HepG2 (cell line): ENCODE results near the gene CX3CR1. TPM values are rescaled to one million over a fixed set of nuclear protein-coding genes. Genes with fewer than 3 reads are reported as not detected.

Experiments used
- AKAP8 ChIP-seq: sonication (generic); formaldehyde crosslinking; IDR thresholded peaks from 2 replicates; pipeline ENCODE4 v1.5.1; 2020; ENCODE audit warnings: mild to moderate bottlenecking, missing genetic modification reagents
- CERS6 ChIP-seq: sonication (generic); formaldehyde crosslinking; IDR thresholded peaks from 2 replicates; pipeline ENCODE4 v1.5.0; 2020; ENCODE audit warnings: missing genetic modification reagents
- MAX ChIP-seq: IDR thresholded peaks from 2 replicates; pipeline ENCODE4 v1.6.1; 2012; ENCODE audit warnings: inconsistent platforms
- MYPOP ChIP-seq: sonication (generic); formaldehyde crosslinking; IDR thresholded peaks from 2 replicates; pipeline ENCODE4 v1.8.1; 2023; ENCODE audit warnings: mild to moderate bottlenecking, moderate library complexity, missing genetic modification reagents
- PRDM10 ChIP-seq: sonication (generic); formaldehyde crosslinking; IDR thresholded peaks from 2 replicates; pipeline ENCODE4 v1.4.0; 2020; ENCODE audit warnings: low read depth, missing genetic modification reagents
- RNF2 ChIP-seq: fragments of 450-650 bp; conservative IDR thresholded peaks from 2 replicates; pipeline ENCODE4 v1.6.1; 2016; ENCODE audit warnings: low read depth
- SIX1 ChIP-seq: sonication (generic); formaldehyde crosslinking; IDR thresholded peaks from 2 replicates; pipeline ENCODE4 v1.4.0; 2020; ENCODE audit warnings: missing genetic modification reagents, borderline replicate concordance
- SOX13 ChIP-seq, 3 experiments: fragments of 450-650 bp in 1 of 3; sonication (generic) in 1 of 3; formaldehyde crosslinking in 1 of 3; IDR thresholded peaks in 2 of 3; conservative IDR thresholded peaks in 1 of 3; 2 replicates each; pipeline versions ENCODE4 v1.5.0 to v1.6.1; 2016 to 2020; ENCODE audit warnings: antibody characterized with exemption in 1 of 3, mild to moderate bottlenecking in 1 of 3, missing compliant biosample characterization in 1 of 3, missing genetic modification reagents in 1 of 3, moderate library complexity in 1 of 3
- ZBED4 ChIP-seq: sonication (generic); formaldehyde crosslinking; IDR thresholded peaks from 2 replicates; pipeline ENCODE4 v1.4.0; 2020; ENCODE audit warnings: missing genetic modification reagents, borderline replicate concordance
- ZBTB46 ChIP-seq: sonication (generic); formaldehyde crosslinking; IDR thresholded peaks from 2 replicates; pipeline ENCODE4 v1.4.0; 2020; ENCODE audit warnings: mild to moderate bottlenecking, missing genetic modification reagents, borderline replicate concordance
- ZNF251 ChIP-seq: sonication (generic); formaldehyde crosslinking; IDR thresholded peaks from 2 replicates; pipeline ENCODE4 v1.9.0; 2021; ENCODE audit warnings: mild to moderate bottlenecking, missing genetic modification reagents
- ZNF256 ChIP-seq: sonication (generic); formaldehyde crosslinking; conservative IDR thresholded peaks from 2 replicates; pipeline ENCODE4 v1.4.0; 2020; ENCODE audit warnings: missing genetic modification reagents
- ZNF607 ChIP-seq: sonication (generic); formaldehyde crosslinking; IDR thresholded peaks from 2 replicates; pipeline ENCODE4 v1.5.1; 2020; ENCODE audit warnings: missing genetic modification reagents, mild to moderate bottlenecking, borderline replicate concordance
- ZNF644 ChIP-seq: IDR thresholded peaks from 2 replicates; pipeline ENCODE4 v1.6.1; 2016; ENCODE audit warnings: low read depth
- ZNF737 ChIP-seq: sonication (generic); formaldehyde crosslinking; IDR thresholded peaks from 2 replicates; pipeline ENCODE4 v1.5.0; 2020; ENCODE audit warnings: missing genetic modification reagents, mild to moderate bottlenecking, borderline replicate concordance
- ZNF780A ChIP-seq: sonication (generic); formaldehyde crosslinking; IDR thresholded peaks from 2 replicates; pipeline ENCODE4 v1.8.0; 2022; ENCODE audit warnings: mild to moderate bottlenecking, missing genetic modification reagents, moderate library complexity
- polyA plus RNA-seq, 8 experiments: library from polyadenylated mRNA; depleted of rRNA in 3 of 8; stranded (reverse) in 7 of 8; unstranded in 1 of 8; fragments of >200 nt; fragmentation: Illumina TruSeq in 4 of 8; extraction: Trizol in 4 of 8; gene quantifications; 2 replicates each; pipeline versions ENCODE4 v1.2.1 to v1.2.3, GENCODE V29; 2011 to 2016; ENCODE audit warnings: low read depth in 4 of 8, missing spikeins in 1 of 8, mixed read lengths in 1 of 8; ENCODE audit not compliant: insufficient read depth in 1 of 8
- total RNA-seq, 5 experiments: library from RNA; depleted of rRNA; stranded (reverse); fragments of >200 nt; fragmentation: Illumina TruSeq; extraction: Trizol; gene quantifications; 2 replicates each; pipeline ENCODE4 v1.2.3, GENCODE V29; 2016; ENCODE audit warnings: low read depth in 1 of 5

Gene CX3CR1
- total and polyA plus RNA-seq, 2 of the 13 experiments (the other 11 are each of a cell fraction or from before 2014, with no cell fraction given), result not detected

- TF ChIP-seq MYPOP (peak; percentile 43; the same call in 1 of the 2 replicates), ZNF607 (CRISPR knock-in tag) (peak; percentile 40; the same call in 1 of the 2 replicates), SIX1 (CRISPR knock-in tag) (peak; percentile 74; the same call in 1 of the 2 replicates), RNF2 (0 out of 2 replicates have a peak, but pooled peaks have one; percentile 34), AKAP8 (CRISPR knock-in tag) (no peak), ZNF644 (CRISPR knock-in tag) (peak; percentile 100), MAX (peak; percentile 64; the same call in 1 of the 2 replicates), CERS6 (CRISPR knock-in tag) (no peak), ZNF251 (CRISPR knock-in tag) (no peak), ZBED4 (CRISPR knock-in tag) (no peak), ZNF780A (CRISPR knock-in tag) (no peak), ZNF737 (CRISPR knock-in tag) (no peak), ZNF256 (CRISPR knock-in tag) (no peak), ZBTB46 (CRISPR knock-in tag) (no peak), PRDM10 (CRISPR knock-in tag) (peak; percentile 86), SOX13 (IDR thresholded peaks at IDR 0.05) (peak; percentile 95), SOX13 (CRISPR knock-in tag; conservative IDR thresholded peaks at IDR 0.05 in 1 of 2, IDR thresholded peaks at IDR 0.05 in 1 of 2) (peak in 1 of 2 experiments; percentile 100; a peak in 2 of 4 replicates)
These were observed 37.8 kb upstream of the CX3CR1 start (continued) for GRCh38 chr3:39317571-39318169.
